ENCODE measurements around the gene SCO2.
A peak's percentile ranks its signal among the peaks of the same experiment; 100 is the strongest.

The SCO2 gene

DNA sequence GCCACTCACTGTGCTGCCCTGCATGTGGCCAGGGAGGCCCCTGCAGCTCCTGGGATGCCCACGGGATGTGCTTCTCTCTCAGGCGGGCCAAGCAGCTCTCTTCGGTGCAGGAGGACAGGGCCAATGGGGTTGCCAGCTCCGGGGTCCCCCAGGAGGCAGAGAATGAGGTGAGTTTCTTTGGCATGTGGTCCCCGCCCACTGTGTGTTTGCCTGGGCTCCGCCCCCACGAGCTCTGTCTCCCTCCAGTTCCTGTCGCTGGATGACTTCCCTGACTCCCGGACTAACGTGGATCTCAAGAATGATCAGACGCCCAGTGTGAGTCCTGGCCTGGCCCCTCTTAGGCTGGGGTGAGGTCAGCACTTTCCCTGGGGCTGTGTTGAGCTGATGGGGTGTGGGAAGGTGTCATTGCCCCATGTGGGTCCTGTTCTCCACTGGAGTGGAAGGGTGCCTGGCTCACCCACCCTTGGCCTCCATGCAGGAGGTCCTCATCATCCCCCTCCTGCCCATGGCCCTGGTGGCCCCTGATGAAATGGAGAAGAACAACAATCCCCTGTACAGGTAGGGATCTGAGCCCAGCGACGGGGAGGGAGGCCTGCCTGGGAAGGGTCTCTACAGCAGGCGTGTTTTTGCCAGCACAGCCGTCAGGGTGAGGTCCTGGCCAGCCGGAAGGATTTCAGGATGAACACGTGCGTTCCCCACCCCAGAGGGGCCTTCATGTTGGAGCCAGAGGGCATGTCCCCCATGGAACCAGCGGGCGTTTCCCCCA is 7.7 kb downstream of the SCO2 start:
- peaks cover 26% of the 10 kb centered on the region for H3K36me3 ChIP-seq (ENCODE audit: control insufficient read depth, insufficient read depth, low read length)
- H3K4me3 ChIP-seq (ENCODE audit: low read length) = no peak overlapping the region
- no CpG with 5 or more reads among the region's 20 CpGs for WGBS (ENCODE audit: insufficient coverage, insufficient read length)
- no peaks in the 10 kb centered on the region for H3K27me3 ChIP-seq (ENCODE audit: control insufficient read depth, insufficient read depth, low read length)
- H3K9me3 ChIP-seq (ENCODE audit: control insufficient read depth, insufficient read depth, low read length) = no peaks in the 10 kb centered on the region
- no peak for DNase-seq (ENCODE audit: low read depth, low spot score)
- no peak overlapping the region for H3K27ac ChIP-seq (ENCODE audit: low read length)
- H3K4me1 ChIP-seq (ENCODE audit: control insufficient read depth, insufficient read depth, low read length) = no peaks in the 10 kb centered on the region

GRCh38 chr22:50516891-50517290 is 8.5 kb downstream of the SCO2 start:
- no peaks in the 10 kb centered on the region for H3K9me3 ChIP-seq (ENCODE audit: control insufficient read depth, insufficient read depth, low read length)
- no peaks in the 10 kb centered on the region for H3K27me3 ChIP-seq (ENCODE audit: control insufficient read depth, insufficient read depth, low read length)
- no peak for DNase-seq (ENCODE audit: low read depth, low spot score)
- WGBS (ENCODE audit: insufficient coverage, insufficient read length) = no CpG with 5 or more reads among the region's 16 CpGs
- H3K4me1 ChIP-seq (ENCODE audit: control insufficient read depth, insufficient read depth, low read length) = no peaks in the 10 kb centered on the region
- H3K36me3 ChIP-seq (ENCODE audit: control insufficient read depth, insufficient read depth, low read length) = peaks cover 19% of the 10 kb centered on the region
- no peak overlapping the region for H3K27ac ChIP-seq (ENCODE audit: low read length)
- no peak overlapping the region for H3K4me3 ChIP-seq (ENCODE audit: low read length)

DNA sequence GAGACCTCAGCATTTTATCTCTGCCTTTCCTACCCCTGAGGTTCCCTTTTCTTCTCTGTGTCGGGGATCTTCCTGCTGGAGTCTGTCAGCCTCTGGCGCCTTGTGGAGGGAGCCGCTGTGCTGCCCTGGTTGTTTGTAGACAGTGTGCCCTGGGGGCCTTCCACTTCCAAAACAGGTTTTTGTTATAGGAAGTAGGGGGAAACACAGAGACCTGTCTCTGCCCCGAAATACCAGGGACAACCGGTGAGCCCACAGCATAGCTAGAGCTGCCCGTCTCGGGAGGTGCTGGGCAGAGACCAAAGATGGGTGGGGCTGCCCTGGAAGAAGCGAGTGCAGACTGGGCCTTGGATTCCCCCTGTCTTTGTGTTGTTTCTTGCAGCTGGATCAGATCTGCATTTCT is 9.3 kb downstream of the SCO2 start:
- no peaks in the 10 kb centered on the region for H3K9me3 ChIP-seq (ENCODE audit: control insufficient read depth, insufficient read depth, low read length)
- H3K4me3 ChIP-seq (ENCODE audit: low read length) = no peak overlapping the region
- no CpG with 5 or more reads among the region's 8 CpGs for WGBS (ENCODE audit: insufficient coverage, insufficient read length)
- H3K36me3 ChIP-seq (ENCODE audit: control insufficient read depth, insufficient read depth, low read length) = peaks cover 15% of the 10 kb centered on the region
- no peaks in the 10 kb centered on the region for H3K27me3 ChIP-seq (ENCODE audit: control insufficient read depth, insufficient read depth, low read length)
- no peak for DNase-seq (ENCODE audit: low read depth, low spot score)
- H3K27ac ChIP-seq (ENCODE audit: low read length) = no peak overlapping the region
- H3K4me1 ChIP-seq (ENCODE audit: control insufficient read depth, insufficient read depth, low read length) = no peaks in the 10 kb centered on the region

GRCh38 chr22:50513175-50513574 is 12.2 kb downstream of the SCO2 start:
- Histone ChIP-seq H3K4me1 (ENCODE audit: control insufficient read depth, insufficient read depth, low read length) (peaks cover 2% of the 10 kb centered on the region; the same call in 1 of the 2 replicates), H3K36me3 (ENCODE audit: control insufficient read depth, insufficient read depth, low read length) (peaks cover 4% of the 10 kb centered on the region), H3K9me3 (ENCODE audit: control insufficient read depth, insufficient read depth, low read length) (no peaks in the 10 kb centered on the region), H3K27ac (ENCODE audit: low read length) (no peak overlapping the region), H3K27me3 (ENCODE audit: control insufficient read depth, insufficient read depth, low read length) (no peaks in the 10 kb centered on the region), H3K4me3 (ENCODE audit: low read length) (no peak overlapping the region)
- no CpG with 5 or more reads among the region's 15 CpGs for WGBS (ENCODE audit: insufficient coverage, insufficient read length)
- DNase-seq (ENCODE audit: low read depth, low spot score) = no peak

GRCh38 chr22:50508897-50509296 is 16.5 kb downstream of the SCO2 start:
- no peak for DNase-seq (ENCODE audit: low read depth, low spot score)
- H3K4me1 ChIP-seq (ENCODE audit: control insufficient read depth, insufficient read depth, low read length) = peaks cover 4% of the 10 kb centered on the region
- peaks cover 6% of the 10 kb centered on the region; the same call in 1 of the 2 replicates for H3K36me3 ChIP-seq (ENCODE audit: control insufficient read depth, insufficient read depth, low read length)
- WGBS (ENCODE audit: insufficient coverage, insufficient read length) = no CpG with 5 or more reads among the region's 3 CpGs
- peak overlapping the region; percentile 95; the same call in 1 of the 2 replicates for H3K4me3 ChIP-seq (ENCODE audit: low read length)
- H3K27me3 ChIP-seq (ENCODE audit: control insufficient read depth, insufficient read depth, low read length) = no peaks in the 10 kb centered on the region
- no peaks in the 10 kb centered on the region for H3K9me3 ChIP-seq (ENCODE audit: control insufficient read depth, insufficient read depth, low read length)
- H3K27ac ChIP-seq (ENCODE audit: low read length) = no peak overlapping the region

DNA sequence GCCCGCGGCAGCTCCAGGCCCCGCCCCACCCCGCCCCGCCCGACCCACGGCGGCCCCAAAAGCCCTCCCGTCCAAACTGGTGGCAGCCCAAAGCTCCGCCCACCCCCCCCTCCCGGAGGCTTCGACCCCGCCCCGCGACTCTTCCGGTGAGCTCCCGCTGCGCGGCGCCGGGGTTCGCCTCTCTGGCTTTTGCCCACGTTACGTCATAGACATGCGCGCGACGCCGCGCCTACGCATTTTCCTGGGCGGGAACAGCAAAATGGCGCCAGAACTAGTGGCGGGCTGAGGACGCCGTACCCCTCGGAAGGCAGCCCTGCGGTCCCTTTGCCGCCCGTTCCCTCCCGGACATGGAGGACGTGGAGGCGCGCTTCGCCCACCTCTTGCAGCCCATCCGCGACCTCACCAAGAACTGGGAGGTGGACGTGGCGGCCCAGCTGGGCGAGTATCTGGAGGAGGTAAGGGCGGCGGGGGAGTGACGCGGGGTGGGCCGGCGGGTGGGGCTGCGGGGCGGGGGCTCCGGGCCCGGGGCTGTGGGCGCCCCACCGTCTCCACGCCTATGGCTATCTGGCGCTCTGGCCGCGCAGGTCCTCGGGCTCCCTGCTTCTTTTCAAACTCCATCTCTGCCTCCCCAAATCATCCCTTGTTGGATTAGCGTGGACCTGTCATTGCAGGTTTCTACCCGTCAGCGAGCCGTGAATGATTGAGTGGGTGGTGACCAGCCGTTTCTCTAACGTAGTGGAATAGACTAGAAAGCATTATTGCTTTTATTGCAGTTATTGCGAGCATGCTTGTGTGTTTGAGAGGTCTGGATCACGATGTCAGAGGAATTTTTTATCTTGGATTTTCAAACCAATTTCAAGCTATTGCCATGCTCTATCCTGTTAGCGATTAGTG is 17.2 kb downstream of the SCO2 start, which contains the start of gene NCAPH2:
NCAPH2 (plus strand) TSS at position 234 of the 894 bp plus-strand sequence; CDS start at position 348, 114 bp downstream.
- Histone ChIP-seq H3K4me3 (ENCODE audit: low read length) (peak within 1 kb of the TSS; percentile 95), H3K36me3 (ENCODE audit: control insufficient read depth, insufficient read depth, low read length) (peaks cover 6% of the 10 kb centered on the region; the same call in 1 of the 2 replicates), H3K9me3 (ENCODE audit: control insufficient read depth, insufficient read depth, low read length) (no peaks in the 10 kb centered on the region), H3K4me1 (ENCODE audit: control insufficient read depth, insufficient read depth, low read length) (peaks cover 4% of the 10 kb centered on the region), H3K27ac (ENCODE audit: low read length) (no peak within 1 kb of the TSS), H3K27me3 (ENCODE audit: control insufficient read depth, insufficient read depth, low read length) (no peaks in the 10 kb centered on the region)
- DNase-seq (ENCODE audit: low read depth, low spot score) = peak; percentile 93
- WGBS (ENCODE audit: insufficient coverage, insufficient read length) = no CpG with 5 or more reads among the region's 76 CpGs

DNA sequence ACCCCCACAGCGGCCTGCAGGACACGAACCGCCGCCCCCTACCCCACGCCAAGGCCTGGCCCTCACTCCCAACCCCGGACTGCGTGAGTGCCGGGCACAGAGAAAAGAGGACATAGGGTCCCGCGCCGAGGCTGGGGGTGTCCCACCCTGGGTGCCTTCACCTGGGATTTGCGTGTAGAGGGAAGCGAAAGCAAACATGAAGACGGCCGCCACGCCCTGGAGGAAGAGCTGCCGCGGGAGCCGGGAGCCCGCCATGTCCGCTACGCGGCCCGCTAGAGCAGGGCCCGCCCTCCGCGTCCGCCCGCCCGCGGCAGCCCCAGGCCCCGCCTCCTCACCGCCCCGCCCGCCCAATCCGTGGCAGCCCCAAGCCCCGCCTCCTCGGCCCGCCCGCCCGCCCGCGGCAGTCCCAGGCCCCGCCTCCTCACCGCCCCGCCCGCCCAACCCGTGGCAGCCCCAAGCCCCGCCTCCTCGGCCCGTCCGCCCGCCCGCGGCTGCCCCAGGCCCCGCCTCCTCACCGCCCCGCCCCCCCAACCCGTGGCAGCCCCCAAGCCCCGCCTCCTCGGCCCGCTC is 17.9 kb downstream of the SCO2 start, which contains the start of gene LMF2:
LMF2 (minus strand) TSS at position 282 of the 570 bp plus-strand sequence; CDS start at position 255, 27 bp downstream.
- no CpG with 5 or more reads among the region's 62 CpGs for WGBS (ENCODE audit: insufficient coverage, insufficient read length)
- no peak for DNase-seq (ENCODE audit: low read depth, low spot score)
- peaks cover 4% of the 10 kb centered on the region for H3K4me1 ChIP-seq (ENCODE audit: control insufficient read depth, insufficient read depth, low read length)

DNA sequence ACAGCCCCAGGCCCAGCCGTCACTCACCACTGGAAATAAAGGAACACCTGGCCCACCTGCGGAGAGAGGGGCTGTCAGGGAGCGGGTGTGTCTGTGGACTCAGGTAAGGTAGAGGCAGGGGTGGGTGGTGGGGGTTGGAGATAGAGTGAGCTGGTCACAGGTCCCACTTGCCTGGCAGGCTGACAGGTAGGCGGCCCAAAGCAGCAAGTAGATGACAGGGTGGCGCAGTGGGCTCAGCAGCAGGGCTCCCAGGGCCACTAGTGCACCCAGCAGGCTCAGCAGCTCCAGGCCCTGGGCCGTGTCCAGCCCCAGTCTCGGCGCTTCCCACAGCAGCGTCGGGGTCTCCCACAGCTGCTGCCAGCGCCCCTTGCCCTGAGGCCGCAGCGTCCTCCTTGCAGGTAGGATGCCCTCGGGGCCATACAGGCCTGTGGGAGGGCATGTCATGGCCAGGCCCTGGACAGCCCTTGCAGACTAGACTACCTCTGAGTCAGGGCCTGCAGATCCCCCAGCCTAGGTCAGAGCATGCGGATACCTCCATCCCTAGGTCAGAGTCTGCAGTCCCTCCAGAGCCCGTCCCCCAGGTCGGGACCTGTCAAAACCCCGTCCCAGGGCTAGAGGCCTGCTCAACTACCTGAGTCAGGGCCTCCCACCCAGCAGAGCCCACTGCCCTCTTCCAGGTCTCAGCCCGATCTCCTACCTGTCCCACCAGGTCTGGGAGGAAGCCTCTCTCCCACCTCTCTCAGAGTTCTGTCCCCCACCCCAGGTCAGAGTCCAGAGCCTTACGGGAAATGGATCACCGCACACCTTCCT is 18.6 kb downstream of the SCO2 start:
- Histone ChIP-seq H3K36me3 (ENCODE audit: control insufficient read depth, insufficient read depth, low read length) (peaks cover 6% of the 10 kb centered on the region; the same call in 1 of the 2 replicates), H3K27ac (ENCODE audit: low read length) (no peak overlapping the region), H3K27me3 (ENCODE audit: control insufficient read depth, insufficient read depth, low read length) (no peaks in the 10 kb centered on the region), H3K9me3 (ENCODE audit: control insufficient read depth, insufficient read depth, low read length) (no peaks in the 10 kb centered on the region), H3K4me1 (ENCODE audit: control insufficient read depth, insufficient read depth, low read length) (peaks cover 4% of the 10 kb centered on the region), H3K4me3 (ENCODE audit: low read length) (peak overlapping the region; percentile 90)
- no CpG with 5 or more reads among the region's 21 CpGs for WGBS (ENCODE audit: insufficient coverage, insufficient read length)
- DNase-seq (ENCODE audit: low read depth, low spot score) = no peak

More for the DNA sequence above, 17.9 kb downstream of the SCO2 start, which contains the start of gene LMF2:
- Histone ChIP-seq H3K36me3 (ENCODE audit: control insufficient read depth, insufficient read depth, low read length) (peaks cover 6% of the 10 kb centered on the region; the same call in 1 of the 2 replicates), H3K4me3 (ENCODE audit: low read length) (peak within 1 kb of the TSS; percentile 95), H3K27me3 (ENCODE audit: control insufficient read depth, insufficient read depth, low read length) (no peaks in the 10 kb centered on the region), H3K9me3 (ENCODE audit: control insufficient read depth, insufficient read depth, low read length) (no peaks in the 10 kb centered on the region), H3K27ac (ENCODE audit: low read length) (no peak within 1 kb of the TSS)

DNA sequence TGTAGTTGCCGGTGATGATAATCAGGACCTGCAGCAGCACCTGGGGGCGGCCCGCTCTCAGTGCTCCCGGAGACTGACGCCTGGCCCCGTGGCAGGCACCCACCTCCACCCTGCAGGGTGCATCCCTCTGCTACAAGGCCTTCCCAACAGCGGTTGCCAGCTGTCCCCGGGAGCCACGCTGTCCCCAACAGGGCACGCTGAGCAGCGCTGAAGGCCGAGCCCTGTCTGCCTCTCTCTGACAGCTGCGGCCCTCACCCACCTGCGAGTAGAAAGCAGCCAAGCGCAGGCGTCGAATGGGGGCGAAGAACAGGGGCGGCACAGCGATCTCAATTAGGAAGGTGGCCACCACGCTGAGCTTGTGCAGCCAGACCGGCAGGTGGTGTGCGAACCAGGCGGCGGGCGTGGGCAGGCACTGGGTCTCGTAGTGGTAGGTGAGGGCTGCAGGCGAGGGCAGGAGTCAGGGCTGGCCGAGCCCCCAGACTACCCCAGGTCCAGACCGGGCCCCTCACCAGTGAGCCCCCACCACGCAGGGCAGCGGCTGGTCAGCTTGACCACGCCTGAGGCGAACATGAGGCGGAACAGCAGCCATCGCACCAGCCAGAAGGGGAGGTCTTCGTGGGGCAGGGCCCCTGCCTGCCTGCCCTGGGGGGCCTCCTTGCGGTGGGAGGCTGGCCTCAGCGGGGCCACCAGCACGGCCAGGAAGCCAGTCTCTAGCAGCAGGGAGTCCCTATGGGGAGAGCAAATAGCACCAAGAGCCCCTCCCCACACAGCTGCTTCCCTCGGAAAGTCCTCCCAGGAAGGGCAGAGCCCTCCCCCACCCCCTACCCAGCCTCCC is 19.4 kb downstream of the SCO2 start:
- Histone ChIP-seq H3K36me3 (ENCODE audit: control insufficient read depth, insufficient read depth, low read length) (peaks cover 6% of the 10 kb centered on the region; the same call in 1 of the 2 replicates), H3K27me3 (ENCODE audit: control insufficient read depth, insufficient read depth, low read length) (no peaks in the 10 kb centered on the region), H3K9me3 (ENCODE audit: control insufficient read depth, insufficient read depth, low read length) (no peaks in the 10 kb centered on the region), H3K27ac (ENCODE audit: low read length) (no peak overlapping the region), H3K4me3 (ENCODE audit: low read length) (no peak overlapping the region), H3K4me1 (ENCODE audit: control insufficient read depth, insufficient read depth, low read length) (peaks cover 4% of the 10 kb centered on the region)
- WGBS (ENCODE audit: insufficient coverage, insufficient read length) = no CpG with 5 or more reads among the region's 41 CpGs
- no peak for DNase-seq (ENCODE audit: low read depth, low spot score)
